M059J (cell line): Measurements from ENCODE around the gene HOXD4. TPM values are rescaled to one million over a fixed set of nuclear protein-coding genes. Genes with fewer than 3 reads are reported as not detected.

Source experiments
- DNase-seq: peaks from one replicate; pipeline ENCODE4 v3.0.0-alpha.2; 2012; ENCODE audit warnings: low read depth
- total RNA-seq: library from RNA; depleted of rRNA; stranded (reverse); fragments of >200 nt; shearing (Covaris generic); gene quantifications from 2 replicates; pipeline ENCODE4 v1.2.3, GENCODE V29; 2014

The HOXD4 gene
- total RNA-seq, 1 experiment from 2014 or later: 0.05 TPM

GRCh38 chr2:176139661-176140512 is 11.5 kb upstream of the HOXD4 start:
- no peak for DNase-seq

- peak; percentile 64 for DNase-seq
These were observed 10.6 kb upstream of the HOXD4 start for GRCh38 chr2:176140513-176141317.

- no peak for DNase-seq
These were observed 9.1 kb upstream of the HOXD4 start for GRCh38 chr2:176142281-176142680.

GRCh38 chr2:176145085-176145969 is 6.0 kb upstream of the HOXD4 start:
- no peak for DNase-seq

GRCh38 chr2:176146101-176146500 is 5.2 kb upstream of the HOXD4 start:
- DNase-seq: no peak

- no peak for DNase-seq
These were observed 4.7 kb upstream of the HOXD4 start for GRCh38 chr2:176146645-176147044.

DNA sequence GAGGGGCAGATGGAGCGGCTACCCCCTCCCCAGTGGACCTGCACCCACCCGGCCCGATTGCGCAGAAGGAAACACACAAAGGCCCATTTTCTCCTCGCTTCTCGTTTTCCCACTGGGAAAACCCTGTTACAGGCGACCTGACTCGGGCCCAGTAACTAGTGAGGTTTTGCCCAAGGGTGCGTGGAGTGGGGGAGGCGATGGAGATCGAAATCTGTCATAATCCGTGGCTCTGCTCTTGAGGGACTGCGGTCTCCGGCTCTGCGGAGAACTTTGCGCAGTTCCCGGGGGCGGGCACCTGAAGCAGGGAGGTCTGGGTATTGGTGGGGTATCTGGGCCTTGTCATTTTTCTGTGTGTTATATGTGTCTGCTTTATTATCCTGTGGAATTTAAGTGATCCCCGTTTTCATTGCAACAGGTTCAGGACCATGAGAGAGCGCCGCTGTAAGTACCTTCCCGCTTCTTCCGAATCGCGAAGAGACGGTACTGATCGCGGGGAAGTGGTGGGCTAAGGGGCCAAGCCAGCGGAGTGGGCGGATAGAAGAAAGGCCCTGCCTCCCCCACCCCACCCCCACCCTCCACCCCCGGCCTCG is 4.0 kb upstream of the HOXD4 start:
- no peak for DNase-seq

GRCh38 chr2:176147800-176148496 is 3.4 kb upstream of the HOXD4 start:
- DNase-seq: no peak

DNA sequence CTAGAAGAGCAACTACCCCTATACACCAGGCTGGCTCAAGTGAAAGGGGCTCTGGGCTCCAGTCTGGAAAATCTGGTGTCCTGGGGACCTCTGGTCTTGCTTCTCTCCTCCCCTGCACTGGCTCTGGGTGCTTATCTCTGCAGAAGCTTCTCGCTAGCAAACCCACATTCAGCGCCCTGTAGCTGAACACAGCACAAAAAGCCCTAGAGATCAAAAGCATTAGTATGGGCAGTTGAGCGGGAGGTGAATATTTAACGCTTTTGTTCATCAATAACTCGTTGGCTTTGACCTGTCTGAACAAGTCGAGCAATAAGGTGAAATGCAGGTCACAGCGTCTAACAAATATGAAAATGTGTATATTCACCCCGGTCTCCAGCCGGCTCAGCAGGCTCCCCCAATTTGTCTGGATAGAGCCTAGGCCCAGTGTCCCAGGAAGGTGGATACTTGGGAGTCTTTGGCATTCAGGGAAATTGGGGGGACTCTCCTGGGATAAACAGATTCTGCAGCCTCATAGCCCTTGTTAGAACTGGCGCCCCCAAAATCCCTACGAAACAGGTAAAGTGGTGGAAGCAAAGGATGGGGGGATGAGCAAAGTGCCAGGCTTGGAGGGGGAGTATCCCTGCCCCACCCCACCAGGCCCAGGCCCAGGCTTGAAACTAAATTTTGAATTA is 2.5 kb upstream of the HOXD4 start:
- DNase-seq: no peak

DNA sequence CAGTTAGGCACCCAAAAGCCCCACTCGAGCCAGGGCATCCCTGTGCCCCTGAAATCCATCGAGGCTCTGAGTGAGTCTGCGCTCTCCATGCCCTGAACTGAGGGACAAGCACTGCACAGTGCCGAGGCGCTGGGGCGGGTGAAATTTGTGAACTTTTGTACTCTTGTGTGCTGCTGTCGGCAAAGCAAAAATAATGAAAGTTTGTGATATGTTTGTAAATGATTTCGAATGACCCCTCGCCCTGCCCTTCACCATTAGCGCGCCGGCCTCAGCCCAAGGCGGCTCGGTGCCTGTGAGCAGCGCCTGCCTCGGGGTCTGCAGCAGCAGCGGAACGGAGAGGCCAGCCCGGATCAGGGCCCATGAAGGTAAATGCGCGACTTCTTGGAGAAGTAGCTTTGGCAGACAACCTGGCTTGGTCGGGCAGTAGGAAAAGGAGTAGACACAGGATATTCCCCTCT is 1.8 kb upstream of the HOXD4 start:
- no peak for DNase-seq

DNA sequence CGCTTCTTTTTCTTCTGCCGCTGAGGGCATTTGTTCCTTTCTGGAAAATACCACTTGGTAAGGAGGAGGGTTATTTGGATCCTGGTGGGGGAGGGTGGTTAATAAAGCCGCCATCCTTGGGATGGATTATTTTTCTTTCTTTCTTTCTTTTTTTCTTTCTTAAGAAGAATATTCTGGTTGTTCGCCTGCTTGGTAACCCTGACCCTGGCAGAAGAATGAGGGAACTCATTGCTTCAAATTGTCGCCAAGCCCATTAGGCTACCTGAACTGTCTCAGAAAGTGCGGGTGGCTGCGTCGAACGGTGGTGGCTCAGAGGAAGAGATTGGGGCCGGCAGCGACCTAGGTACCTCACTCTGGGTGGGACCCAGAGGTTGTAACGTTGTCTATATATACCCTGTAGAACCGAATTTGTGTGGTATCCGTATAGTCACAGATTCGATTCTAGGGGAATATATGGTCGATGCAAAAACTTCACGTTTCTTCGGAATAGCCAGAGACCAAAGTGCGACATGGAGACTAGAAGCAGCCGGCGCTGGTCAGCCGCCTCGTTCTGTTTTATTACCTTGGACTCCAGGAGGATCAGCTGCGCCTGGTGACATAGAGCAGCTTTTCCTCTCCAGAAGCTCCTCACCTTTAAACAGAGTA is 1.3 kb upstream of the HOXD4 start:
- DNase-seq: no peak

DNA sequence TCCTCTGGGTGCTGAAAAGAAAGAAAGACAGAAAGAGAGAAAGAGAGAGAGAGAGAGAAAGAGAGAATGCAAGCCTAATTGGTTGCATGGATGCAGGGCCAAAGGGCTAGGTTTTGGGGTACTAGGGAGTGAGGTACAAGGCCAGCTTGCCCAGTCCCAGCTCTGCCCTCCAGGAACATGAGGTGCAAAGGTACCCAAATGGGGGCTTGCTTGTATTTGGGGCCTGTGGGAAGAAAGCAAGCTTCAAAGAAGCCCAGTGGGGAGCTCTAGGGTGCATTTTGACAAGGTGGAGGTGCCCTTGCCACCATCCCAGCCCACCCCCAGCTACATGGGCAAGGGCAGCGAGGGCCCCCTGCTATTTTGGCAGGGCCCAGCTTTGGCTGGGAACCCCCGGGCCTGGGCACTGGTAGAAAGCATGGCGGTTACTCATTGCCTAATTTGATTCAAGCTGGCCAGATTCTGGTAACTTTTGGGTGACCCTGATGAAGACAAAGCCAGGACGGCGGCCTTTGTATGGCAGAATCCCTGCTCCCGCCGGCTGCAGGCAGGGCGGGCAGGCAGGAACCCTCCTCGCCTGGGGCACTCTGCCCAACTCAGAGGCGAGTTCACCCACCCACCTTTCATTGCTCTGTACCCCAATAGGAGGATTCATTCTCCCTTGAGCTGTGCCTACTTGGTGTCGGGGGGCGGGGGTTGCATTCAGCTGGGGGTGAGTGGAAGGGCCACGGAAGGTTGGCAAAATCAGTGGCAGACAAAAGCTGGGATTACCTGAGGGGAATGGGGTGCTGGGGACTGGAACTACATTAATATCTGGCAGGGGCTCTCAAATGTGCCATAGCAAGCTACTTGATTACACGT is 537 bp upstream of the HOXD4 start:
- DNase-seq: no peak

DNA sequence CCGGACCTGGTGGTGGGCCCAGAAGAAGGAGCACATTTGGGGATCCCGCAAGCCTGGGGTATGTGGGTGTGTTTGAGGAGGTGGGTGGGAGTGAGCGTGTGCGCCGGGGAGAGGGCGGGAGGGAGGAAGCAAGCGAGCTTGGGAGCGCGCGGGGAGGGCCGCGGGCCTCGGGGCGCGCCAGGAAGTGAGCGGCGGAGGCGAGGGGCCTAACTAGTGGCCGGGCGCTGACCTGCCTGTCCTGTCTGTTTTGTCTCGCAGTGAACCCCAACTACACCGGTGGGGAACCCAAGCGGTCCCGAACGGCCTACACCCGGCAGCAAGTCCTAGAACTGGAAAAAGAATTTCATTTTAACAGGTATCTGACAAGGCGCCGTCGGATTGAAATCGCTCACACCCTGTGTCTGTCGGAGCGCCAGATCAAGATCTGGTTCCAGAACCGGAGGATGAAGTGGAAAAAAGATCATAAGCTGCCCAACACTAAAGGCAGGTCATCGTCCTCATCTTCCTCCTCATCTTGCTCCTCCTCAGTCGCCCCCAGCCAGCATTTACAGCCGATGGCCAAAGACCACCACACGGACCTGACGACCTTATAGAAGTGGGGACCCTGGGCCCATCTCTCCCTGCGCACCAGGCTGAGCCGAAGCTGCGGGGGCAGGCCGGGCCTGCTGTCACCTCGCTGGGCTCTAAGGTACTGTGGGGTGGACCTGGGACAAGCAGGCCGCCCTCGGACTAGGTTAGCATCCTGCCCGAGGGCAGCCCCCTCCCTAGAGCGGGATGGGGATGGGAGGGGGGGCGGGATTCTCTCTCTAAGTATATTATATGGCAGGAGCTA is 1.2 kb downstream of the HOXD4 start:
- DNase-seq: no peak

- DNase-seq: no peak
These were observed 3.4 kb downstream of the HOXD4 start for GRCh38 chr2:176154576-176155252.

- no peak for DNase-seq
These were observed 4.2 kb downstream of the HOXD4 start for GRCh38 chr2:176155356-176156044.

DNA sequence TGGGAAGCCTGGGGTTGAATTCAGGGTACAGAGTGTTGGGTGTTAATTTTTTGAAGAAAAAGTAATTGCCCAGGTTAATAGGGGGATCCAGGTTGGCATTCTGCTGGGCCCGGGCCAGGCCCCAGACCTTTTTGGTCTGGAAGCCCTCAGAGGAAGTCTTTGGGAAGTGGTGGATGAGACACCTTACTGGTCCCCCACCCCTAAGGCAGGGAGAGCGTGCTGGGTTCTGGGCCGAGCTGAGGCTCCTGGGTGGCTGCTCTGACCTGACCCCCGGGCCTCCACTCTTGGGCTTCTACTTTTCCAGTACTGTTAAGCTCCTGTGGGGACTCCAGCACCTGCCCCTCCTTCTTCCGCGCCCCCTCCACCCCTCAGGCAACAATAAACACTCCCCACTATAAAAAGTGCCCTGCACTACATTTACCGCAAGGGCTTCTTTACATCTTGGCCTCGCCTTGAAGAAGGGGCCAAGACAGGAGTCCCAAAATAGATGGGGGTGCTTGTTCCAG is 5.0 kb downstream of the HOXD4 start:
- no peak for DNase-seq
